CD4-positive, alpha-beta T cell treated with Interleukin-15 for 4 hours (primary cell): ENCODE measurements around the gene OPCML.

Experiments
- DNase-seq: peaks from one replicate; pipeline ENCODE4 v3.0.0-alpha.2; 2020; ENCODE audit warnings: low spot score

OPCML gene

GRCh38 chr11:132466983-132467382 is 1065.3 kb downstream of the OPCML start:
- no peak for DNase-seq

DNA sequence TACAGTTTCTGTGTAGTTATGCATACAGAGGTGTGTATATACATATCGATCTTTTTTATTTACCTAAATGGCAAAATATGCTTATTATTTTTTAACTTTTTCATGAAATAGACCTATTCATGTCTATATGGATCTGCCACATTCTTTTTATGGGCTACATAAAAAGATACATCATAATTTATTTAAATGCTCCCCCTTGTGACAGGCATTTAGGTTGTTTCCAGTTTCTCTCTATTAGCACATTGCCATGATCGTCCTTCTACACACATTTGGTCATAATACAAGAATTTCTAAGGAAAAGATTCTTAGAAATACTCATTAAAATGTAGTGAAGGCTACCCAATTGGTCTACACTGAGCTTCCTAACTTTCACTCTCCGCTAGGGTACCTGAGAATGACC is 1067.4 kb downstream of the OPCML start:
- DNase-seq = no peak

DNA sequence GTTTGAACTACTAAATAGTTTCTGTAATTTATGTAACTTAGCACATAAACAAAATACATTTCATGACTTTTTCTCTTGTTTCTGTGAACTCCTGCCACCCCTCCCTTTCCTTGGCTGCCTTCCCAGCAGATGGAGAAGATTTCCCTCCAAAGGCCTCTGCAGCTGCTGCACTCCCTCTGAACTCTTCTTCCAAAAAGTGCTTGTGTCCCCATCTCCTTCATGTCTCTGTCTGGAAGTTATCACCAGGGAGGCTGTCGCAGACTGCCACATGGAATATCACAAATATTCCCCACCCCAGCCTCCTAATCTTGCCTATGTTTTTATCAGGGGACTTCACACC is 1068.3 kb downstream of the OPCML start:
- DNase-seq = no peak

DNA sequence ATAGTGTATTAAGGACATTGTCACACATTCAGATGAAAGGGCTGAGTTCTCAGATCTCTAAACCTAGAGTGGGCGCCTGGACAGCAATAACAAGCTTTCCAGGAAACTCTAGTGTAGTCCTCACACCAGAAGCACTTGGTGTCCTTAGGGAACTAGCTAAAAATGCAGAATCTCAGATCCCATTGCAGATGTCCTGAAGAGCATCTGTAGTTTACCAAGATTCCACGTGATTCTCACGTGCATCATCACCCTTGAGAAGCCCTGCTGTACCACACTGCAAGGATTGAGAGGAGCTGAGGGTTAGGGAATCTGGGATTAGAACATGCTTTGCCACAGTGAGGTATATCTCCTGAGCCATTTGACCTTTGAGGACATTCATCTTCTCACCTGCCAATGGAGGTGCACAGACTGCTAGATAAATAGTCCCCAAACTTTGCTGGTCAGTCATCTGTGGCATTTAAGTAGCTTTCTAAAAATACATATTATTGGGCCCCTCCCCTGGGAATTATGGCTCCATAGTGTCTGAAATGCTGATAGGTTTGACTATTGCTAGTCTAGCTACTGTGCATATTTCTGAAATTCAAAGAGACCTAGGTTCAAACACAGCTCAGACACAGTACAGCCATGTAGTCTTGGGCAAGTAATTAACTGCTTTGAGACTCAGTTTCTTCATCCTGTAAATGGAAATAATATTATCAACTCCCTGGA is 1068.9 kb downstream of the OPCML start:
- no peak for DNase-seq

- DNase-seq = no peak
Observed at GRCh38 chr11:132459736-132460135, 1072.6 kb downstream of the OPCML start.

- no peak for DNase-seq
Observed at GRCh38 chr11:132457445-132457844, 1074.9 kb downstream of the OPCML start.

- no peak for DNase-seq
Observed at GRCh38 chr11:132456751-132457328, 1075.5 kb downstream of the OPCML start.

DNA sequence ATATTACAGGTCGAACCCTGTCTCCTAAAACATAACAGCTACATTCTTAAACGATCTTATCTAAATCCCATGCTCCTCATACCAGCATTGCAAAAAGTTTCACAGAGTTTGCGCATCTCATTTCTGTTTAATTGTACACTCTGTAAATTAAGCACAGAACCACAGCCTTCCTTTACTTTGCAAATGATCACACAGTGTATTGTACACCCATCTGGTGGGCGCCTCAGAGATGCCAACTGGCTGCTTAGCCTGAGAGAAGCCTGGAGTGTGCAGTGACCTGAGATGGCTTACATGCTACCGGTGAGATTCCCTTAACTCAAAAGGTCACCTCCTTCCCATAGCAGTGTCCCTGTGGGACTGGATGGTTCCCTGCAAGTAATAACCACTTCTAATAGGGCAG is 1077.3 kb downstream of the OPCML start:
- no peak for DNase-seq

- no peak for DNase-seq
Observed at GRCh38 chr11:132453406-132453805, 1078.9 kb downstream of the OPCML start.

DNA sequence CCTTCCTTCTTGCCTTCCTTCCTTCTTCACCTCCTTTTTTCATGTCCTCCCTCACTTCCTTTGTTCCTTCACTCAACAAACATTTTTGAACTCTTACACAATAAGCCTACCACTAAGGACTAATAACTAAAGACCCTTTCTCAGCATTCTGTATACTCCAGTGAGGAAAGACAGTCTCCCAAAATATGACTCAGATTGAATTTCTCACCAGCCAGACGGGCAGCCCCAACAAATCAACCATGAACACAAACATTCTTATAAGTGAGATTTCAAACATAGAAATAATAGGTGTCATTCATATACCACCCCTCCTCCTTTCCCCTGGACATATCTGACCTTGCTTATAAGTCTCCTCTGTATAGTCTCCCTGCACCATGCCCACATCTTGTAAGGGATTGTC is 1079.7 kb downstream of the OPCML start:
- DNase-seq = no peak

DNA sequence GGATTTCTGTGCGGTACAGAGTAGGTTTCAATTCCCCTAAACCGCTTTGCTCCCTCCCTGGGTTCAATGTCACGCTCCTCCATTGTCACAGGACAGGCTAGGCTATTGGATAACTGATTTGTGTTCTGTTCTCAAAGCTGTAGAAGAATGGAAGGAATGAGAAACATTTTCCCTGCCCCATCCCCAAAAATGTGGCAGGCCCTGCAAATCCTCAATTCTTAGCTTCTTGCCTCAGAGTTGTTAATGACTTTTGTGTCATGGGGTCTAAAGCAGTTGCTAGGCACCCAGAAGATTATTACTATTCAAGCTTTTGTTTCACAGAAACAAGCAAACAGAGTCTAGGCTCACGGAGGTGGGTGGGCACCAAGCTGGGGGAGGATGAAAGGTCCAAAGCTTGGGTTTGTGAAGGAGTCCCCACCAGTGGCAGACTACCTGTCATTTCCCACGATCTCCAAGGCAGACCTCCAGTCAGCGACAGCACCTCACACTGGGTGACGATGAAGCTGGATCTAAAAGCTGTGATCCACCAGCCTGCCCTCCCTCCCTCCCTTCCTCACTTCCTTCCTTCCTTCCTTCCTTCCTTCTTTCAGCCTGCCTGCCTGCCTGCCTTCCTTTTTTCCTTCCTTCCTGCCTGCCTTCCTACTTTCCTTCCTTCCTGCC is 1080.2 kb downstream of the OPCML start:
- no peak for DNase-seq

- DNase-seq = no peak
Observed at GRCh38 chr11:132450631-132451030, 1081.7 kb downstream of the OPCML start.

- no peak for DNase-seq
Observed at GRCh38 chr11:132448334-132448995, 1083.8 kb downstream of the OPCML start.

- no peak for DNase-seq
Observed at GRCh38 chr11:132447761-132448160, 1084.5 kb downstream of the OPCML start.

DNA sequence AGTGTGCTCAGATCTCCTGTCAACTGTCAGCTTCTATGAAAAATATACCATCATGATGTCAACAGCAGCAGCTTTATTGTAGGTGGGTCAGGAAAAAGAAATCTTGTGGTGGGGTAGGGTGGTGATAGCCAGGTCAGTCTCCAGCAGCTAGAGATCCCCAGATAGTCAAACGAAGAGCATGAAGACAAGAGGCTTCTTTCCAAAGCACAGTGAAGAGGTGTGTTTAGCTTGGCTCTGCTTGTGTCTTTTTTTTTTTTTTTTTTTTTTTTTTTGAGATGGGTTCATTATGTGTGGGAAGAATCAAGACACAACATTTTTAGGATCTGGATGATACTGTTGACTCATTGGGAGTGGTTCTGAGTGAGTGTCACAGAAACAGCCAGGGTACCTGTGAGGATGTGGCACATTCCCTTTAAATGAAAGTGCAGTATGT is 1086.4 kb downstream of the OPCML start:
- no peak for DNase-seq

GRCh38 chr11:132444911-132445310 is 1087.4 kb downstream of the OPCML start:
- DNase-seq = no peak

DNA sequence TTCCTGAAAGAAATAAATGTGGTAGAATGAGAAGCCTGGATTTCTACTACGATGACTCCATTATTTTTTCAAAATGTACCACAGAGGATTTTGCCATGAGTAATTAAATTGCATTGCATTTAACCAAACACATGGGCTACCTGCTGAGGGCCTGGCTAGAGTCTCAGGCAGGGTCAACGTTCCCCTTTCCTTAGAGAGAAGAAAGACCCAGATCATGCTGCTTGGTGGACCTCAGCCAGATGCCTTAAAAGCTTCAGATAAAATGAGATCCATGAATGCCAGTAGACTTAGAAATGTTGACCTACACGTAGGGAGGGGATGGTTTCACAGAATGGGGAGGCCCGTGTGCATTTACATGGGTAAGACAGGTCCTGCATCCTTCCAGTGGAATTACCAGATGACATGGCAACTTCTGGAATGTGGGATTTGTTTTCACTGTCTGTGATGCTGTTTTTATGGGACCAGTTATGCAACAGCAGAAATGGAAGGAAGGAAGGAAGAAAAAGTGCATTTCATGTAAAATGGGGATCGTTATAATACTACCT is 1092.5 kb downstream of the OPCML start:
- no peak for DNase-seq

GRCh38 chr11:132438418-132438817 is 1093.9 kb downstream of the OPCML start:
- no peak for DNase-seq

DNA sequence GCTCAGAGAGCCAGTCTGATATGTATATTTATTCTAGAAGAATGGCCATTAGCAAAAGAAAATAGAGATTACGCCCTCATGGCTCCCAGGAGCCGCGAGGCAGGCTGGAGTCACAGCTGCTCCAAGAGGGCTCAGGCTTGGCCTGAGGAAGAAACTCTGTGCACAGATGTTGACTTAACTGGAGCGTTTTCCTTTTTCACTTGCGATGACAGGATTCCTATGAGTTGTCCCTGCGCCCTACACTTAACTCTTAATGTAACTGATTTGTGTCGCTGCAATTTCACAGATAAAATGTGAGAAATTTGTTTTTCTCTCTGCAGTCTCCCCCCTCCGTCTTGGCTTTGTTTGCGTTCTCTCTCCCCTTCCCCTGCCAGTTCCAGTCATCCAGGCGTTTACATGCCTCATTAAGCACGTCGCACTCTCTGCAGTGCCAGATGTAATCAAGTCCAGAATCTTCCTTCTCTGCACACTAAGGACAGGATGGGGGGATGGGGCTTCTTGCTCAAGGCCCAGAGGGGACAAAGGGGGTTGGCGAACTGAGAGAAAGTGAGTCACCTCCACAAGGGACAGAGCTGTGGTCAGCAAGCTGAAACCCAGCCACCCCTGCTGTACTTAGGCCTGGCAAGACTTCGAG is 1101.8 kb downstream of the OPCML start:
- no peak for DNase-seq

DNA sequence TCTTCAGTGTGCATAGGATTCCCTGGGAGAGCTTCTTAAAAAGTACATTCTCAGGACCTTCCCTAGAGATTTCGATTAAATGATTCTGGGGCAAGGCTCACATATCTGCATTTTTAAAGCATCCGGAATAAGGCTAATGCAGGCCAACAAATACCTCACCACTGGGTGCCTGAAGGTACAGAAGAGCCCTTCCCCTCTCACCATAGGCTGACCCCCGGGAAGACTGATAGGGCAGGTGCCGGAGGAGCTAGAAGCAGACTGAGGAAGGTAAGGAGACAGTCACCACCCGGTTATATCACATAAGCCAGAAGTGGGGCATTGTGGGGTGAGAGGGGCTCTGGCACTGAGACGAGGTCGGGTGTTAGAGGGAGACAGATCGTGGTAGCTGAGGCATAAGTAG is 1102.6 kb downstream of the OPCML start:
- no peak for DNase-seq

DNA sequence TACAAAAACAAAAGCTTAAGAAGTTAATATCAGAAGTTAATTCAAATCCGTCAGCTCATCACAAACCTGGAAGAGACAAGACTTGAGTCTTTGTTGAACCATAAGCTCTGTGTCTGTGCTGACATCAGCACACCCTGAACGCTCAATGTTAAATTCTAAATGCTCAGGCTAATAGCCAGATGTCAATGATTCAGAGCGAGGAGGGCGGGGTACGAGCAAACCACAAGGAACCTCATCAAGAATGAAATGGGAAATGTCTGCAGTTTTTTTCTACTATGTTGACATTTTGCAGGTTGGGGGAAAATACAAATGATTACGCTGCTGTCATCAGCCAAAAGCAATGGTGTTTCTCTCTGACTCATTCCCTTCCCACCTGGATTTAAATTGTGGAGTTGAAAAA is 1104.7 kb downstream of the OPCML start:
- DNase-seq = no peak

GRCh38 chr11:132424433-132424832 is 1107.9 kb downstream of the OPCML start:
- DNase-seq = no peak
